HG03039 (cell line): Measurements from ENCODE around the gene TKTL1.
"Not testable (repeated sequence)": the region's sequence is repeated elsewhere in the genome, so short reads cannot be mapped to it uniquely, and the experiment has no call there.

Experiments
- ATAC-seq: cut with Tn5 transposase; IDR thresholded peaks from one replicate; pipeline ENCODE4 v1.9.1; 2021; ENCODE audit warnings: mild to moderate bottlenecking, moderate library complexity; ENCODE audit not compliant: unreplicated experiment

TKTL1 gene

GRCh38 chrX:154343063-154343462 is 47.5 kb downstream of the TKTL1 start:
- not testable (repeated sequence) for ATAC-seq

- not testable (repeated sequence) for ATAC-seq
Measured at GRCh38 chrX:154343620-154344019, 48.0 kb downstream of the TKTL1 start.

DNA sequence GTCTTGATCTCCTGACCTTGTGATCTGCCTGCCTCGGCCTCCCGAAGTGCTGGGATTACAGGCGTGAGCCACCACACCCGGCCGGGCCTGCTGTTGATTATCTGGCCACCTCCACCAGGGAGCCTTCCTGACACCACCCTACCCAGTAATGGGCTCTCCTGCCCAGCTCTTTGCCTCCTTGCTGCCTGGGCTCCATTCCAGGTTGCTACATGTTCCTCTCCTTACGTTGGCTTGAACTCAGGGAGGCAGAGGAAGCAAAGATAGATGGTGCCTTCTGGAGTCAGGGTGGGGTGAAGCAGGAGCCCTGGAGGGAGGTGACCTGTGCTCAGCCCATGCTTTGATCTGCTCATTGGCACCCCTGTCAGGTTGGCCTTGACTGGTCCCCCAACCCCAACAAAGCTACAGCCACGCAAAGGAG is 52.5 kb downstream of the TKTL1 start:
- no peak for ATAC-seq

DNA sequence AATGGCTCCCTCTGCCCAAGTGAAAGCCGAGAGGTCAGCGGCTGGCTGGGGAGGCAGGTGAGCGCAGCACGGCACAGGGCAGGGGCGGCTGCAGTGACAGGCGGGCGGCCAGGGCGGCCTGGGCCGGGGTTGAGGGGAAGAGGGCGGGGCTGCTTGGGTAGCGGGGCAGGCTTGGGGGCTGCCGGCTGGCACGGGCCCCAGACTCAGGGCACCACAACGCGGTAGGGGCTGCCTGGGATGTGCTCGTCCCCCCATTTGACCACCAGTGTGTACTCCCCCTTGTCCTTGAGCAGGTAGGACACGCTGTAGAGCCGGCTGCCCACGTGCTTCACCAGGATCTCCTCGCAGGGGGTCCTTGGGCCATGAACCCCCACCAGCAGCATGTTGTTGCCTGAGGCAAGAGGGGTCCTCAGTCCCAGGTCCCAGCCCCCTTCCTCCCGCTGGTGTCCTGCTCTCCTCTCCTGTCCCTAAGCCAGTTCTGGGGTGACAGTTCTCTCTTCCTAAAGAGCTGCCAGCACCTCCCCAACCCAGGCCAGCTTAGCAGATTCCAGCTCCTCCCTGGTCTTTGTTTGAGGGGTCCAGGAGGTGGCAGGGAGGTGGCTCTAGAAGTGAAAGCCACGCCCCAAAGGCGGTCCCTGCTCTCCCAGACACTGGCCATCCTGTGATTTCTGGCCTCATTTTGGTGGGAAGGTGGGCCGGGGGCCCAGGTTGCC is 53.2 kb downstream of the TKTL1 start:
- ATAC-seq: no peak

- no peak for ATAC-seq
Measured at GRCh38 chrX:154349359-154349935, 53.9 kb downstream of the TKTL1 start.

DNA sequence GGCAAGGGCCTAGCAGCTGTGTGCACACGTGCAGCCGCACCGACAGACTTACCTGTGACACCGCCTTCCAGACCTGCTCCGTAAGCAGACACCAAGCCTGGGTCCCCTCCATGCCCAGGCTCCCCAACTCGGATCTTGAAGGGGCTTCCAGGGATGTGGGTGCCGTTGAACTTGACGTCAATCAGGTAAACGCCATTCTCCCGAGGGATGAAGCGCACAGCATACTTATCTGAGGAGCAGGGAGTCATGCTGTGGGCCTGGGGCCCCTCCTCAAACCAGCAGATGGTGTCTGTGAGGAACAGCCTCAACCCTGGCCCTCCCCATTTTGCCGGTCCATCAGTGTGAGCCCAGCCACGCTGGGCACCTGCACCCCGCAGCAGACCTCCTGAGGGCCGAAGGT is 54.4 kb downstream of the TKTL1 start:
- no peak for ATAC-seq

DNA sequence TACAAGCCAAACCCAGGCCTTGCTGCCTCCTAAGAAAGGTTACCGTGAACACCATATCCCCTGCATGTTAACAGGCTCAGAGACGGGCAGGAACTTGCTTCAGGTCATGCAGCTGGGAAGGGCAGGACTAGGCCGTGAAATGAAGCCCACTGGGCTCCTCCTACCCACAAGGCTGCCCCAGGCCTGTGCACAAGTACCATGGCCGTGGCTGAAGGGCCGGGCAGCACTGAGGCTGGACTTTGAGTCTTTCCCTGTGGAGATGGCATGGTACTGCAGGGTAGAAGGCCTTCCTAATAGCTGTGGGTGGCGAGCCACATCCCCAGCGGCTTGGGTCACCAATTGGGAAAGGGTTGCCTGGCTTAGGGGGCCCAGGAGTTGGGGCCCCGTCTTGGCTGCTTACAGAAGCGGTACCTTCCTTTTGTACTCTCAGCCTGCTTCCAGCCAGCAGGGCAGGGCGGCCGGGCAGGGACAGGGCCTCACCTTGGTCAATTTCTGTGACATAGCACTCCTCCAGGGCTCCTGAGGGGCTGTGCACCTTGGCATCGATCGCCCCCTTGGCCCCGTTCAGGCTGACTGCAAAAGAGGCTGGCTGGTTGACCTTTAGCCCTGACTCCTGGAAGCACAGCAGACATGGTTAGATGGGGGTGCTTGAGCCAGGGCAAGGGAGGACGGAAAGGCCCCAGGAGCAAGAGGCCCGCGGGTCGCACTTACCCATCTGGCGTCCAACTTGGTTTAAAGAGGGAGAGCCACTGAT is 55.0 kb downstream of the TKTL1 start:
- no peak for ATAC-seq

DNA sequence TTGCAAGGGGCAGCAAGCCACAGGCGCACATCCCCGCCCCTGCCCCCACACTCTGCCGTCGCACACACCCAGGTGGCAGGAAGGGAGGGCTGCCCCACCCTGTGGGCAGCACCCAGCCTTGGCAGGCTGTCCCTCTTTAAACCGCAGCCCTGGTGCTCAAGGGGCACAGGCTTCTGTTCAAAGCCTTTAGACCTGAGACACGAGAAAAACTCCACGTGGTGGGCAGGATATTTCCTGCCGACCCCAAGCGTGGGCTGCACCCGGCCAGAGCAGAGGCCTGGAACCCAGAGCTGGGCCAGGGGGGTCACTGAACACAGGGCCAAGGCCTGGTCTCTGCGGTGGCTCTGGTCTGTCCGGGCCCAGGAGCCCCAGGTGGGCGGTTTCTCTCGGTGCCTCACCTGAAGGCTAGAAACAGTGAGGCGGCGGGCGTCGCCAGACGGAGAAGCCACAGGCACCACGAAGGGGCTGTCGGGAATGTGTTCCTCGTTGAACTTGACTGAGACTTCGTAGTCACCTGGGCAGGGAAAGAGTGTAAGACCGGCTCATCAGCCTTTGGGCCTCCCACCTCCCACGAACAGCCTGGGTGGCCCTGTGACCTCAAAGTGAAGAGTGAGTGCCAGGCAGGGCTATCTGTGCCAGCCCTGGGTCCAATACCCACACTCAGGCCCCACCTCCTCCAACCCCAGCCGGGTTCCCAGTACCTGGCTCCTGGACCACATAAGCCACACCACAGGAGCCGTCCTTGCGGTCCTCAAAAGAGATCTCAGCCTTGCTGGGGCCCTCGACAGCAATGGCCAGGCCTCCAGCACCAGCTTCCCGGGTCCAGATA is 55.8 kb downstream of the TKTL1 start:
- no peak for ATAC-seq

- no peak for ATAC-seq
Measured at GRCh38 chrX:154352012-154352401, 56.4 kb downstream of the TKTL1 start.

- ATAC-seq: no peak
Measured at GRCh38 chrX:154352466-154352865, 56.9 kb downstream of the TKTL1 start.

- no peak for ATAC-seq
Measured at GRCh38 chrX:154353172-154353843, 57.7 kb downstream of the TKTL1 start.

- ATAC-seq: no peak
Measured at GRCh38 chrX:154354013-154354412, 58.4 kb downstream of the TKTL1 start.

- no peak for ATAC-seq
Measured at GRCh38 chrX:154354516-154354915, 58.9 kb downstream of the TKTL1 start.

DNA sequence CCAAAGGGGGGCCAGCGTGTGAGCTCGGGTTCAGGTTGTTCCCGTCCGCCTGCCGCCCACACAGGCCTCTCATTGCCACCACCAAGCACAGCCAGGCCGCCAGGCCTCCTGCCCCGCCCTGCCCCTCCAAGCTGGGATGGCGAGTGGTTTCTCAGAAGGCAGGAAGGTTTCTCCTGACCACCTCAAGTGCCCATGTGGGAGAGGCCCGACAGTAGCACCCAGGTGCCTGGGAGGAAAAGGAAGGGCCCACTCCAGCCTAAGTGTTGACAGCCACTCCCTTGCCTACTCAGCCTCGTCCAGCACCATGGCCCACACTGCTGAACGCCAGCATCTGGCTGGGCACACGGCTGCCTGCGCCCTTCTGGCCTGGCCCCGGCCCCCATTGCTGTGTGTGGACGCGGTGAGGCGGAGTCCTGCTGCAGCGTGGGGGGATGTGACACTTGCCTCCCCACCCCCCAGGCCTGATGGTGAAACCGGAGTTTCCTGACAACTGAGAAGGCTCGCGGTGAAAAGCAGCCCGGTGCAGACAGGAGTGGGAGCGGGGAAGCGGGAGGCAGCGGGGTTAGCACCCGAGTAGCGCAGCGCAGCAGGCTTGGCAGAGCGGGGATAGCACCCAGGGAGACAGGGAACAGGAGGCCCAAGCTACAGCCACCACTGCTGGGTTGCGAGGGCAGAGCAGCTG is 59.6 kb downstream of the TKTL1 start:
- ATAC-seq: no peak

GRCh38 chrX:154355776-154356140 is 60.2 kb downstream of the TKTL1 start:
- no peak for ATAC-seq

DNA sequence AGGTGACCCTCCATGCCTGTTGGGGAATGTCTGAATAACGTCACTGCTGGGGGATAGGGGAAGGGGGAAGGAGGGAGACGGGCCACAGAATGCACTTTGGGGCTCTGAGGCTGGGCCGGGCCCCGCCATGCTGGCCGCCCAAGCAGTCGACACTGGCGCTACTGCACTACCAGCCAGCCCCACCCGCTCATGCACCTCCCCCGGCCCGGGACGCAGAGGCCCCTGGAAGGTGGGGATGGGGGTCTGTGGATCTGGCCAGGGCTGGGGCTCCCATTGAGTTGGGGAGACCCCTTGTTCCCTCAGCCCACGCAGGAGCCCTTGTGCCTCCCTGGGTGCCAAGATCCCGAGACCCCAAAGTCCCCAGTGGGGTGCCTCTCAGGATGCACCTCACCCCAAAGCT is 61.0 kb downstream of the TKTL1 start:
- no peak for ATAC-seq

- no peak for ATAC-seq
Measured at GRCh38 chrX:154357205-154357604, 61.6 kb downstream of the TKTL1 start.

GRCh38 chrX:154358011-154358410 is 62.4 kb downstream of the TKTL1 start:
- ATAC-seq: no peak

DNA sequence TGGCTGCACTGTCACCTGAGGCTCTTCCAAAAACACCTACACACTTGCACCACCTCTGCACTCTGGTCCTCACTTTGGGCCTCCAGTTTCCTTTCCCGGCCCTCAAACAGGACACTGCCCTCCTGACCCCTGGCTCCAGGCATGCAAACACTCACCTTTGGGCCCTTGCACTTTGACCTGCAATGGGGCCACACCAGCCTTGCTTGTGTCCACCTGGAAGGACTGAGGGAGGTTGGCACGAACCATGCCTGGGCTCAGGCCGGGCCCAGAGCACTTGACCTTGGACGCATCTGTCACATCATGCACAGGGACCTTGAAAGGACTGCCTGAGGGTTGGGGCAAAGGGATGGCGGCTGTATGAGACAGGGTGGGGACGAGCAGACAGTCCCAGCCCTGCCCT is 63.2 kb downstream of the TKTL1 start:
- ATAC-seq: no peak
